Measurements from ENCODE around the gene FOXD2.

FOXD2 gene

GRCh38 chr1:47416319-47417169 lies 21.3 kb upstream of the FOXD2 start:
- no peak for TF ChIP-seq CTCF (IDR thresholded peaks at IDR 0.05; ENCODE audit: low read depth, low read length)
- H3K4me3 ChIP-seq (ENCODE audit: low read depth, low read length): no peak overlapping the region

- TF ChIP-seq CTCF (IDR thresholded peaks at IDR 0.05; ENCODE audit: low read depth, low read length): no peak
- no peak overlapping the region for H3K4me3 ChIP-seq (ENCODE audit: low read depth, low read length)
Measured at GRCh38 chr1:47417170-47418044, 20.4 kb upstream of the FOXD2 start.

- no peak for TF ChIP-seq CTCF (IDR thresholded peaks at IDR 0.05; ENCODE audit: low read depth, low read length)
- H3K4me3 ChIP-seq (ENCODE audit: low read depth, low read length): no peak overlapping the region
Measured at GRCh38 chr1:47418122-47418521, 19.7 kb upstream of the FOXD2 start.

- no peak for TF ChIP-seq CTCF (IDR thresholded peaks at IDR 0.05; ENCODE audit: low read depth, low read length)
- no peak overlapping the region for H3K4me3 ChIP-seq (ENCODE audit: low read depth, low read length)
Measured at GRCh38 chr1:47418681-47419325, 19.0 kb upstream of the FOXD2 start.

GRCh38 chr1:47420547-47420946 lies 17.3 kb upstream of the FOXD2 start:
- H3K4me3 ChIP-seq (ENCODE audit: low read depth, low read length): no peak overlapping the region
- TF ChIP-seq CTCF (IDR thresholded peaks at IDR 0.05; ENCODE audit: low read depth, low read length): no peak

- TF ChIP-seq CTCF (IDR thresholded peaks at IDR 0.05; ENCODE audit: low read depth, low read length): no peak
- no peak overlapping the region for H3K4me3 ChIP-seq (ENCODE audit: low read depth, low read length)
Measured at GRCh38 chr1:47423872-47424271, 14.0 kb upstream of the FOXD2 start.

All from WI38 (cell line).